Keratinocyte (primary cell): Measurements from ENCODE around the gene LEKR1.

Experiments
- EZH2 ChIP-seq: IDR thresholded peaks from one replicate; pipeline ENCODE4 v1.6.1; 2012; ENCODE audit warnings: inconsistent platforms, mild to moderate bottlenecking, low read length, moderate library complexity
- TF ChIP-seq, protein P1 (sequence below), 3 experiments: IDR thresholded peaks in 1 of 3; conservative IDR thresholded peaks in 1 of 3; optimal IDR thresholded peaks in 1 of 3; 2 replicates in 2 of 3; 3 replicates in 1 of 3; pipeline versions ENCODE3 to v1.5.1; 2011; ENCODE audit warnings: low read length in 3 of 3, mild to moderate bottlenecking in 3 of 3, moderate library complexity in 2 of 3, control low read depth in 1 of 3, inconsistent platforms in 1 of 3; ENCODE audit not compliant: insufficient read depth in 2 of 3; ENCODE audit errors: extremely low read depth in 1 of 3

DNA sequence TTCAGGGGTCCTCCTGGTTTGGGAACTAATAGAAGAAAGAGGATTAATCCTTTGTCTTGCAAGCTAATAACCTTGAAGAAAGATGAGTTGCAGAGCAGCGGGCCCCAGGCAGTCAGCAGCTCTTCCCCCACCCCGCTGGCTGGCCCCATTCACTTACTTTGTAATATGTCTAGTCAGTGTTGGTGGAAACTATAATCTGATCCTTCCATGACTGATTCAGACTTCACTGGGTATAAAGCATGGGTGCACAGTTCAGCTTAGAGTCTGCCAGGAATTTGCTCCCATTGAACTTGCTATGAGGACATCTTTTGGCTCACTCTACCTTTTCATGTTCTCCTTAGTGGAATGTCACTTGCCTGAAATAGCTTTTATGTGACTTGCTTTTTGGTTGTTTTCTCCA, 216.1 kb downstream of the LEKR1 start:
- TF ChIP-seq, protein P1, sequence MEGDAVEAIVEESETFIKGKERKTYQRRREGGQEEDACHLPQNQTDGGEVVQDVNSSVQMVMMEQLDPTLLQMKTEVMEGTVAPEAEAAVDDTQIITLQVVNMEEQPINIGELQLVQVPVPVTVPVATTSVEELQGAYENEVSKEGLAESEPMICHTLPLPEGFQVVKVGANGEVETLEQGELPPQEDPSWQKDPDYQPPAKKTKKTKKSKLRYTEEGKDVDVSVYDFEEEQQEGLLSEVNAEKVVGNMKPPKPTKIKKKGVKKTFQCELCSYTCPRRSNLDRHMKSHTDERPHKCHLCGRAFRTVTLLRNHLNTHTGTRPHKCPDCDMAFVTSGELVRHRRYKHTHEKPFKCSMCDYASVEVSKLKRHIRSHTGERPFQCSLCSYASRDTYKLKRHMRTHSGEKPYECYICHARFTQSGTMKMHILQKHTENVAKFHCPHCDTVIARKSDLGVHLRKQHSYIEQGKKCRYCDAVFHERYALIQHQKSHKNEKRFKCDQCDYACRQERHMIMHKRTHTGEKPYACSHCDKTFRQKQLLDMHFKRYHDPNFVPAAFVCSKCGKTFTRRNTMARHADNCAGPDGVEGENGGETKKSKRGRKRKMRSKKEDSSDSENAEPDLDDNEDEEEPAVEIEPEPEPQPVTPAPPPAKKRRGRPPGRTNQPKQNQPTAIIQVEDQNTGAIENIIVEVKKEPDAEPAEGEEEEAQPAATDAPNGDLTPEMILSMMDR (optimal IDR thresholded peaks at IDR 0.05 in 1 of 3, IDR thresholded peaks at IDR 0.05 in 1 of 3, conservative IDR thresholded peaks at IDR 0.05 in 1 of 3; ENCODE audit: extremely low read depth in 1 of 3, insufficient read depth in 2 of 3, low read length in 3 of 3), result no peak
- TF ChIP-seq EZH2, result no peak
